Anterior cingulate cortex (tissue), 58 donors: ENCODE data around the gene NPAS3.

Experiments used
- DNase-seq, 58 donors: peaks; one replicate each; lab custom pipeline; 2025; lab: John Stamatoyannopoulos, UW

NPAS3 gene

DNA sequence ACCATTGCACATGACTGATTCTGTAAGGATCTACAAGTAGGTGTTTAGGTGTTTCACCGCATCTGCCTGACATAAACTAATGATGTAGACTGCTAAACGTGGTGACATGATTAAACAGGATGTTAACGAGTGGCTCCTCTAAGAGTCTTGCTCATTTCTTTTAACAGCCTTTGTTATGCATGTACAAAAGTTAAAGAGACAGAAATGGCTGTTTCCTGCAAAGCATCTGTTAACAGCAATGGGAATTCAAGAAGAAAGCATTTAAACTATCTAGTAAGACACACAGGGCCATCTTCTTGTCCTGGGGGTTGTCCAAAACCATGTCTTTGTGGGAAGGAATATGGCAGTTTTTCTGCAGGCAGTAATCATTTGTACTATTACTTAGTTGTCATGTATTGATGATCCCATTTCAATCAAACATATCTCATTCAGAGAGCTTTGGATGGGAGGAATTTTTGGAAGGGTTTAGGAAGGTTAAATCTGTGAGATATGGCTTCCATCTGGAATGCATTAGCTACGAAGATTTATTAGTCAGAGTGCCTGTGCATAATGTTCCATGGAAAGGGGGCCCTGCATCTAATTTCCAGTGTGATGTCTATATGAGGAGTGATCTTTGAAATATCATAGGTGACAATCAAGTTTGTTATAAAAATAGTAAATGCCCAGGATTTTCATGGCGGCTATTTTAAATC, 517.1 kb downstream of the NPAS3 start:
- no peak for DNase-seq

DNA sequence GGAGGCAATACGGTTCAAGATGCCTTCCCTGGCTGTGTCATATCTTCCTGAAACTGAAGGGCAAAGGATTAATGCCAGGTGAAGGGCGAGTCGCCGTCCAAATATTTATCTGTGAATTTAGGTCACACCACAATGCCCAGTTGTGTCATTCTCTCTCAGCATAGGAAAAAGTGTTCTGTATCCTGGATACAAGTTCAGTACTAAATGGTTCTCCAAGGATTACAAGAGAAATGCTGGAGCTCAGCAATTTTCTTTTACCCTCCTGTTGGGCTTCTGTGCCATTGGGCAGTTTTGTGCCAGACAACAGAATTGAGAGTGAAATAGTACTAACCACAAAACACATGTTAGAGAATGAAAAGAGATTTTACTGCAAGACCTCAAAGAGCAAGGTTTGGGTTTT, 518.3 kb downstream of the NPAS3 start:
- DNase-seq: peak in 11 of 58 donors; percentile 7 to 46 (median 22)

DNA sequence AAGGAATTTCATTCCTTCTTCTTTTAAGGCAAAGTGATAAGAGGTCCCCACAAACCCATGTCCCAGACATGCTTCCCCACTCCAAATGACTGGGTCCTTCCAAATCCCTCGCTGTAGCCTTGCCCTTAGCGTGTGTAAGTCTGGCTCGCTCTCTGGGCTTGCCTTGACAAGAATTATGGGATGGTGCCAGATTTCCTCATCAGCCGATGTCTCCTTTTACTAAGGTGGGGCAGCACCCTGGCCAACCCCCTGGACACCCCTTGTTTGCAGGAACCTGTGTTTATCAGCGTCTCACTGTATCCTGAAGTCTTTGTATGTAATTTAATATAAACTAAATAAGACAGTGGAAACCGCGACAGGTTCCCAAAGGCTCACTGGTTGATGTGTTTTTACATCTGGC, 518.9 kb downstream of the NPAS3 start:
- no peak for DNase-seq

DNA sequence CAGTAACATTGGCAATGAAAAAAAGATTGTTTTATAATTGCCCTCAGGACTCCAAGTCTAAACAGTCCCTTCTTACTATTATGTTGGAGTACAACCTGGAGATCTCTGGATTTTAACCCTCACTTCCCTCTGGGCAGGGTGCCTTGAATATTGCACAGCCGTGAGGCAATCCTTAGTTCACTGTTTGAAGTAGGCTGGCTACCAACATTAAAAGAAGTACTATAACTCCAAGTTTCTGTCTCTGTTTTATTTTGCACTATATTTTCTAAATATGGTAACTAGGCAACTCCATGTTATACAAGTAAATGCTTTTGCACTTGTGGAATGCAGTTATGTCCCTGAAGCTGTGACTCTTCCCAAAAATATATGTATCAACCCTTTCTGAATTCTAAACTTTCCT, 521.5 kb downstream of the NPAS3 start:
- no peak for DNase-seq

DNA sequence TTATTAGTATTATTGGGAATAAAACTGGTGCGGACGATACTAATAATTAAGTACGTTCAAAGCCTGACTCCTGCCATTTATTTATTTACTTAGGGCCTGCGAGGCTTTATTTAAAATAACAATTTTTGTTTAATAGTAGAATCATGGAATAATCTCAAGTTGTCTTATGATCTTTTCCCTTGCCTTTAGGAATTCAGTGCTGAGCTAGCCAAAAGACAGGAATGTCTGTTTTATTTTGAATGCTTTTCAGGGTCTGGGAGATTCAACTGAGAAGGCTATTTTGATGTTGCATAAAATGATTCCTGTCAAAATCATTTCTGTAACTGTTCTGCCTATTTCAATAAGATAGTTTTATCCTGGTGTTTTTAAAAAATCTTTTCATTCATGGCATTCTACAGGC, 522.4 kb downstream of the NPAS3 start:
- no peak for DNase-seq

DNA sequence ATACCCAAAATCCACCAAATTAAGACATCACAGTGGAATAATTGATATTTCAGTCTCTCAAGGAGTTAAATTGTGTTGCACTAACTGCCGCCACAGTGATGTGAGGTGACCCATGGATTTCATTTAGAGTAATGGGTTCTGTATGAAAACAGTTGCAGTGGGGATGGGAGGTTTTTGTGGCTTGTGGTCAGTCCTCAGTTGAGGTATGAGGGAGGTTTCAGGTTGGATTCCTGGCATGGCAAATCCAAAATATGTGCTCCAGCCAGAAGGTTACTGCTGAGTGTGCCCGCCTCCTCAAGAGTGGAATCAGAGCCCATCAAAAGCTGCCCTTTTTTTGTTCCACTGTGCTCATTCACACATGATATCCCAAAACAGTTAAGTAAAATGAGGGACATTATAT, 525.1 kb downstream of the NPAS3 start:
- DNase-seq: no peak

DNA sequence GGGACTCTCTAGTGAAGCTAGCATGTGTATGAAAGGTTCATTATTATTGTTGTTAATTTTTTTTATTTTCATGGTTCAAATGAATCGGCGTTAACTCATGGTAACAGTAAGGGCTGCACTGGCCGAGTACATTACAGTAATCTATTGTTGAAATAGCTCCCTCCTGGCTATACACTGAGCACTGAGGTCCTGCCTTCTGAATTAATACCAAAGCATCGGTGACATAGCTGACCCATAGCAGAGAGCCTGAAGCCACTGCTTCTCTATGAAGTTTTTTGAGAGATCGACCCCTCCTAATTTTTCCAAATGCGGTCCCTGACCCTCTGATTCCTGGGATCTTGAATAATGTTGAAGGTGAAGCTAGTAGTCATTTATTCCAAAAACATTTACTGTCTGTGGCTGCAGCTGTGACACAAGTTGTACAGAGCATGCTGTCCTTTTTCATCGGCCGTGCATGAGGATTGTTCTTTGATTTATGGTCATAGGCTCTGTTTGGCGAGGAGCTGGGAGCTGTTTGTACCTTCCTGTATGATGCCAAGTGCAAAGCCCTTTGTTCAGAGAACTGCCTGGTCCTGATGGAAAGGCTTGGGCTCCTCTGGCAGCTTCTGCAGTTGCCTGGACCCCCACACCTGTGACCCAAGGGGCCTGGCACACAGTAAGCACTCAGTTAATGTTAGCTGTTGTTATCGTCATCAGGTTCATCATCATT, 525.7 kb downstream of the NPAS3 start:
- DNase-seq: peak in 3 of 58 donors; percentile 13 to 22 (median 13)

DNA sequence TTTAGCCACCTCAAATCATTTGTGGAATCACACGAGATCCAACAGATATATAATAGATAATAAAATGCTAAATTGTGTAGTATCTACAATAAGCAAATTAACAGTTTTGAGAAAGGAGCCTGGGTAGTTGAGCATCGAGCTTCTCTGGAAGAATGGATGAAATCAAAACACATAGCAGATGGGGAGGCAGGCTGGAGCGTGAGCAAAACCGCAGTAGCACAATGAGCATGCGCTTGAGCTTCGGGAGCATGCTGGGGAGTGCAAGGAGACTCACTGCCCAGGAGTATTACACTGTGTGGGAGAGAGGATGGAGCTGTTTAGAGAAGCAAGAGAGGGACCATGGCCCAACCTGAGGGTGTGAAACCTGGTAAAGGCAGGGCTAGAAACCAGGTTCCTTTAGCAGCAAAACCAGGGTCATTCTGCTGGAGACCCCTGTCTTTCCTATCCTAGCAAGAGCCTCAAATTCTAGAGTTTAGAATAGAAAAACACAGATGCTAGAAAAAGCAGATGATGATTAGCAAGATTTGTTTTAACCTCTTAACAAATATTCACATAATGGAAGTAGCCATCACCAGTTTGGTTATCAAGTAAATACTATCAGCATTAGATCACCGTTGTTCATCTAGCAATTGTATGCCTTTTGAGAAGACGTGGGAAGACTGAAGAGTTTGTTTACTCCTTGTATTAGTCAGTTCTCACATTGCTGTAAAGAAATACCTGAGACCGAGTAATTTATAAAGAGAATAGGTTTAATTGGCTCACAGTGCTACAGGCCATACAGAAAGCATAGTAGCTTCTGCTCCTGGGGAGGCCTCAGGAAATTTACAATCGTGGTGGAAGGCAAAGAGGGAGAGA, 527.4 kb downstream of the NPAS3 start:
- DNase-seq: peak in 1 of 58 donors; percentile 2

DNA sequence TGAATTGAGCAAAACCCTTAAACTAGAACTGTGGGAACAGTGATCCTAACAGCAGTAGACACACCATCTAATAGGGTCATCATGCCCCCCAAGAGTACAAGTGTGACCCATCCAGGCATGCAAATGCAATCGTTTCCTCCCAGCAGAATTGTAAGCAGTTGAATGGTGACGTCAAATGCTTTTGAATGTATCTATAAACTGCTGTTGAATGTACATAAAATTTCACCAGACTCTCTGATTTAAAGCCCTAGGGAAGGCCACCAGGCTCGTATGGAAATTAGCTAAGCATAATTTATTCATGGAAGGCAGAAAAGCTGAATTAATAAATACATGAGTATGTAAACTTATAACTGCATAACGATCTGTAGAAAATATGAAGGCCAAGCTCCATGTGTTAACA, 529.3 kb downstream of the NPAS3 start:
- DNase-seq: no peak

DNA sequence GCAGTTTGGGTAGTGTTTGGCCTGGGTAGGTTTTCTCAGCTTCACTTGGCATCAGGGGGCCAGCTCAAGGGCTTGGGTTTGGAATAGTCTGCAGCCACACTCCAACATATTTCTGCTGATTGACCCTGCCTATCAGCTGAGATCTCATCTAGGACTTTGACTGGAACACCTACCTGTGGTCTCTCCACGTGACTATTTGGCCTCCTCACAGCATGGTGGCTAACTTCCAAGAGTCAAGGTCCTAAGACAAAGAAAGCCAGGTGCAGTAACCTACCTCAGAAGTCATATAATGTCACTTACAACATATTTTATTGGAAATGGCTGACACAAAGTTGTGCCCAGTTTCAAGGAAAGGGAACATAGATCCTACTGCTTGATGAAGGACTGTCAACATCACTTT, 531.2 kb downstream of the NPAS3 start:
- DNase-seq: no peak

DNA sequence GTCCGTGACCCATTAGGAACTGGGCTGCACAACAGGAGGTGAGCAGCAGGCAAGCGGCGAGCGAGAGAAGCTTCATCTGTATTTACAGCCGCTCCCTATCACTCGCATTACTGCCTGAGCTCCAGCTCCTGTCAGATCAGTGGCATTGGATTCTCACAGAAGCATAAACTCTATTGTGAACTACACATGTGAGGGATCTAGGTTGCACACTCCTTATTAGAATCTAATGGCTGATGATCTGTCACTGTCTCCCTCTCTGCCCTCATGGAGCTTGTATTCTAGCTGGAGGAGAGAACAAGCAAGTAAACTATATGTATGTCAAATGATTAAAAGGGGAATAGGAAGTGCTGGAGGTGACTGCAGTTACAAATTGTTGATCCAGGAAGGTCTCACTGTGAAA, 533.1 kb downstream of the NPAS3 start:
- no peak for DNase-seq

DNA sequence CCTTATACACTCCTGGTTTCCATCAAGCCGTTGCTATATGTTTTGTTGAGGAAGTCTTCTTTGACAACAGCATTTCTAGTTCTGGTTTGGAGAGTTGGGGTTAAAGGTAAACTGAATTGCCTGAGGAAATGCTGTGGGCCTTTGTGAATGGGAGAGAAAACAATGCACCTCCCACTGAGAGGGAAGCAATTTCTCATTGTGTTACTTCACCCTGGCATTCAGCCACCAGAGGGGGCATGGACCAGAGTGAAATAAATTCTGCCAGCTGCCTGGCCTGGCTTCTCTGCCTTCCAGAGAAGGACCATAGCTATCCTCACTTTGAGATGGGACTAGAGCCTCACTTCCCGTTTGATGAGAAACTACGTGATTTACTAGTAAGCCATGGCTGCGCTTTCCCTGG, 536.9 kb downstream of the NPAS3 start:
- DNase-seq: peak in 39 of 58 donors; percentile 9 to 73 (median 39)

DNA sequence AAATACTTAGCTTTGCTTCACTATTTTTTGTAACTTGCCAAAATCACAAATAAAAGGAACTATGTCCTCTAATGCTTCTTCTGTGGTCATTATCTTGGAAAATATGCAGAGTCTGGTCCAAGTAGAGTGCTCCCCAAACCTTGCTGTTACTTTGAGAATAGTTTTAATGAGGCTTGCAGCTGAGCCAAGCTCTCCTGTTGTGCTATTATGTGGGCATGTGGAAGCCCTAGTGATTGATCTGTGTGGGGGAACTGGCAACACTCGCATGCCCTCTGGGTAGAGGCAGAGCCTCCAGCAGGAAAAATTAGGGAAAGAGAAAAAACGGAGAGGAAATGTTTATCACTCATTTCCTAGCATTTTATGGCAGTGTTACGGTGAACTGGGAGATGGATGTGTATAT, 539.1 kb downstream of the NPAS3 start:
- DNase-seq: peak in 31 of 58 donors; percentile 7 to 85 (median 43)

DNA sequence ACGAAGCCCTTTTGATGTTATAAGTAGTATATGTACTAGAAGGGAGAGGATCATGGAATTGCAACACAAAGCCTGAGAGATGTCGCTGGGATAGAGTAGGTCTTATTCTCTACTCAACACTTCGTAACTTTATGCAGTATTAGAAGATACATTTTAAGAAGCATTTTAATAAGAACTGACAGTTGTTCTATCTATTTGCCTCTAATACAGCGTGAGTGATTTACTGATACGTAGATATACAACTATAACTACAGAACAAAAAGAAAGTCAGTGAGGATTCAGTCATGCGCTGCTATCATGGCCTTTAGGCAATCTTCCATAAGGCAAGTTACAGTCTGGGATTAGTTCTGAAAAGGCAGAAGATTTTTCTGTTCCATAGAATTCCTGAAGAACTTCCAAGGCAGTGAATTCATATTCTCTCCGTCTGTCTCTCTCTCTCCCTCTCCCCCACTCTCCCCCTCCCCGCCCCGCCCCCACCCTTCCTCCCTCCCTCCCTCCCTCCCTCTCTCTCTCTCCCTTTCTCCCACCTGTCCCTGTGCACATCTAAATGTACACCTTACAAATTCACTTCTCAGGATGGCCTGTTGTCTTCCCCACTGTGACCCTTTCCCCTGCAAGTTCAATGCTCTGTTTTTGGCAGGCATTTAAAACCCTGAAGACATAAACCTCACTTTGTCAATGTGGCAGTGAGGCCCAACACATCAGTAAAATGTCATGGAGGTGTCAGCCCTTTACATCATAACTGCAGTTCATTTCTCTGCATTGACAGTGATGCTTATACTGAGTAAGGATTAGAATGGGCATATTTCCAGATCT, 541.6 kb downstream of the NPAS3 start:
- DNase-seq: no peak

DNA sequence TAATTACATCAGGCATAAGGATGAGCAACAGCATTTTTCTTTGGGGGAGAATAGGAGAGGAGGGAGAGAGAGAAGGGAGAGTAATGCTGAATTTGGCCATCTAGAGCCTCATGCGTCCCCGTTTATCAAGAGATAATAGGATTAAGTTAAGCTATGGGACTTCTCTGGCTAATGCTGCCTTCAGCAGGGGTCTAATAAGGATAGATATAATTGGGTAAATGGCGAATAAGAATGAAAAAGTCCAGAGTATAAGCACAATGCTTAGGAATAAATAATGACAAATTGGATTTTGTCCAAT, 542.2 kb downstream of the NPAS3 start:
- DNase-seq: no peak

DNA sequence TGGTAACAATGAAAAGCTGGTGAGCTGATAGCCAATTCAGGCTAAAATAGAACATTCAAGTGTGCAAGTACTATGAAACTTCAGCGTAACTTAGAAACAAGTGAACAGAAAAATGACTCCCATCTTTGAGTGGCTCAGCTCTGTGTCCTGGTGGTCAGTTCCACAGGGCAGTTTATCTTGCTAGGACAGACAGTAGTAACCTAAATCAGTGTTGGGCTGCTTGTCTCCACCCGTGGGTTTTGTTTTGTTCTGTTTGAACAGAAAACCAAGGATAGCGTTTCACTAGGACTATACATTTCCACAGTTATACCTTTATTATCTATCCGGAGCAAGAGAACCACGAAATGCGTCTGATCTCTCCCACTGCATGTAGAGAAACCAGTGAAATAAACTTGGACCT, 544.4 kb downstream of the NPAS3 start:
- no peak for DNase-seq

DNA sequence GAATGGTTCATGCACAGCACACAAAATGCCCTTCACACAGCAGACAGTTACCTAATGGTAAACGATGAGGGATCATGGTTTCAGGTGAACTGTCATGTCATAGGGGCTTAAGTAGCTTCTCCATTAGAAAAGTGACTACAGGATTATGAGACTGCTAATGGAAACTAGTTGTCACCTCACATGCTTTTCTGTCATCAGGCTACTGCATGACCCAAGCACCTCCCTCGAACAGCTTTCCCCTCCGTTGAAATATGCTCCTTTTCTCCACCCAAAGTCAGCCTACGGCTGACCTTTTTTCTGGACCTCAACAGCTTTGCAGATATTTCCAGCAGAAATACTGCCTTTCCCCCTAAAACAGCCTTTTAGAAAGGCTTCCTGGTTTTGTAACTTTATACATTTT, 544.9 kb downstream of the NPAS3 start:
- no peak for DNase-seq

DNA sequence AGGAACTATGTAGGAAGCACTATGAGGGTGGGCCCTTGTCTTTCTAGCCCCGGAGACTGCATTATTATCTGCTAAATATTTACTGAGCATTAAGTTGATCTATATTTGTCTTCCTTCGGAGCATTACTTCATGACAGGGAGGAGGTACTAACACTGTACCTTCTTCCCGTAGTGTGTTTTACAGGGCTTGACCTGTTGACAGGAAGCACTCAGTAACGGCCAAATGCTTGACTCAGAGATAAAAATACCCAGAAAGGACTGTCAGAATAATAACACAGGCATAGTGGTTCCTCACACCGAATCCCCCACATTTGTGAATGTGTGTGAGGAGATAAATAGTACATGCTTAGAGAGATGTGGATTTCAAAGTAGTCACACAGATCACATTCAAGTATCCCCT, 545.6 kb downstream of the NPAS3 start:
- DNase-seq: no peak

DNA sequence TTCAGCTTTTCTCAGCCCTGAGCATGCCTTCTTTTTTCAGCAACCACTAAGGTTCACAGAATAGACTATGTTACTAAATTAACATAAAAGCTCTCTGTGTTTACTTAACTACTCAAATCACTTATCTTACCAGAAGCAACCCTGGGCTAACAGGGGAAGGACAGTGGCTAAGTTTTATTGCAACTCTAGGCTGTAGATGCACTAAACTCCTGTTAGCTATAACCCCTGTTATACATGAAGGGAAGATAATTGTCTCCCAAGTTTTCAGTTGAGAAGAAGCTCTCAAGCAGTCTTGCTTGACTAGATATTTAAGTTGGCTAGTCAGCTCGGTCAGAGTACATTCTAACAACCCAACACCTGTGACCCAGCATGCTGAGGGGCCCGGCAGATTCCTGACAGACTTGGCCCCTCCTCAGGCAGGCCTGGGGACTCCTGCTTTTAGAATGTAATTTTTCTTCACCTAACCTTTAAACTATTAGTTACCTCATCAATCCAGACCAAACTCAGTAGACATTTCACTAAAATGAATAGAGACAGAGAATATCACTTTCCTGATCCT, 547.7 kb downstream of the NPAS3 start:
- no peak for DNase-seq

DNA sequence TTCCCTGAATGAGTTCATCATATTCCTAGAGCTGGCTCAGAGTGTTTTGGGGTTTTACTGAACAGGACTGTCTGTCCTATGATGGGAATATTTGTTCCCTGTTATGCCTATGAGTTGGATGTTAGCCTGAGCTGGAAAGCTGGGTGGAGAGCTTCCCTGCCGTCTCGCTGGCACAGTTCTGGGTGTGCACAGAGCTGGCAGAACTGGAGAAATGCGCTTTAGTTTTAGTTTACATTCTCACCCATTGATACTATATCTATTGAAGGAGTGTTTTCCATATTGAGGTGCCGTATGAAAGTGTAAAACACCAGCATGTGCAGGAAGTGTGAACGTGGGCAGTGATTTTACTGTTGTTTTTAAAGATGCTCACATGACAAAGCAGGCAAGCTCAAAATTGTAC, 549.9 kb downstream of the NPAS3 start:
- peak in 1 of 58 donors; percentile 15 for DNase-seq
